ENCODE data around the gene TRIM14.

DNA sequence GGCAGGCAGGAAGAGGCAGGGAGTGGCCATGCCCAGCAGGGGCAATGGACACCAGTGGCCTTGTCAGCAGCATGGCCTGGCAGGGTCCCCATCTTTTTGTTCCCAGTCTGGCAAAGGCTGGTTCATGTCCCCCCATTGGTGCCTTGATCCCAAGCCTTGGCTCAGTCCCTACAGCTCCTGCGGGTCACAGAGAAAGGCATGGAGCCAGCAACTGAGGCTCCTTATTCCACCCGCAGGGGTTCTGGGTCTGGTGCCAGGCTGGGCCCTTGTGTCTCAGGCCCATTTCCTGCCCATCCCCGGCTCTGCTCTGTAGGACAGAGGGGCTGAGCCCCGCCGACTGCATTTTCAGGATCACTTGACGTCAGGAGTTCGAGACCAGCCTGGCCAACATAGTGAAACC, 14.0 kb downstream of the TRIM14 start:
- TF ChIP-seq, protein P1, sequence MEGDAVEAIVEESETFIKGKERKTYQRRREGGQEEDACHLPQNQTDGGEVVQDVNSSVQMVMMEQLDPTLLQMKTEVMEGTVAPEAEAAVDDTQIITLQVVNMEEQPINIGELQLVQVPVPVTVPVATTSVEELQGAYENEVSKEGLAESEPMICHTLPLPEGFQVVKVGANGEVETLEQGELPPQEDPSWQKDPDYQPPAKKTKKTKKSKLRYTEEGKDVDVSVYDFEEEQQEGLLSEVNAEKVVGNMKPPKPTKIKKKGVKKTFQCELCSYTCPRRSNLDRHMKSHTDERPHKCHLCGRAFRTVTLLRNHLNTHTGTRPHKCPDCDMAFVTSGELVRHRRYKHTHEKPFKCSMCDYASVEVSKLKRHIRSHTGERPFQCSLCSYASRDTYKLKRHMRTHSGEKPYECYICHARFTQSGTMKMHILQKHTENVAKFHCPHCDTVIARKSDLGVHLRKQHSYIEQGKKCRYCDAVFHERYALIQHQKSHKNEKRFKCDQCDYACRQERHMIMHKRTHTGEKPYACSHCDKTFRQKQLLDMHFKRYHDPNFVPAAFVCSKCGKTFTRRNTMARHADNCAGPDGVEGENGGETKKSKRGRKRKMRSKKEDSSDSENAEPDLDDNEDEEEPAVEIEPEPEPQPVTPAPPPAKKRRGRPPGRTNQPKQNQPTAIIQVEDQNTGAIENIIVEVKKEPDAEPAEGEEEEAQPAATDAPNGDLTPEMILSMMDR (conservative IDR thresholded peaks at IDR 0.05; ENCODE audit: low read depth, low read length) = no peak
- TF ChIP-seq RAD21 (IDR thresholded peaks at IDR 0.05; ENCODE audit: low read length) = no peak
- no peak for TF ChIP-seq POLR2A (IDR thresholded peaks at IDR 0.05; ENCODE audit: low read depth, low read length)
- TF ChIP-seq RFX5 (IDR thresholded peaks at IDR 0.05; ENCODE audit: low read depth, low read length) = no peak
- TF ChIP-seq CHD1 (IDR thresholded peaks at IDR 0.05; ENCODE audit: low read depth, low read length) = no peak
- no peak for TF ChIP-seq SMC3 (IDR thresholded peaks at IDR 0.05; ENCODE audit: low read depth, low read length)

Measured in IMR-90 (cell line).